ENCODE measurements around the gene CMTM6.
"Not testable (repeated sequence)": the region's sequence is repeated elsewhere in the genome, so short reads cannot be mapped to it uniquely, and the experiment has no call there.

Gene CMTM6

GRCh38 chr3:32498992-32499391, 3.7 kb downstream of the CMTM6 start:
- no peak for DNase-seq

- no peak for DNase-seq
Measured at GRCh38 chr3:32498252-32498651, 4.4 kb downstream of the CMTM6 start.

DNA sequence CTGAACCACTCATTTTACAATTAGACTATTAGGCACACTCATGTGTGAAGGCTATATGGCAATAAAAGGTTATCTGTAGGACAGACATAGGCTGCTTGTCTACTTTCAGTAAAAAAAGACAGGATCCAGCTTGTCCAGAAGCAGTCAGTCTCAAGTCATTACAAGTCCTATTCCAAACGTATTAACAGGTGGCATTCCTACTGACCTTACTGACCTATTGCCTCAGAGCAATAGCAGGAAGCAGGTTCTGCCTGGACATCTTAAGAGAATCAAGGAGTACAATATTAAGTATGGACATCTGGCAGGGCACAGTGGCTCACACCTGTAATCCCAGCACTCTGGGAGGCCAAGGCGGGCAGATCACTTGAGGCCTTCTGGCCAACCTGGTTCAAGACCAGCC, 7.0 kb downstream of the CMTM6 start:
- DNase-seq: no peak

DNA sequence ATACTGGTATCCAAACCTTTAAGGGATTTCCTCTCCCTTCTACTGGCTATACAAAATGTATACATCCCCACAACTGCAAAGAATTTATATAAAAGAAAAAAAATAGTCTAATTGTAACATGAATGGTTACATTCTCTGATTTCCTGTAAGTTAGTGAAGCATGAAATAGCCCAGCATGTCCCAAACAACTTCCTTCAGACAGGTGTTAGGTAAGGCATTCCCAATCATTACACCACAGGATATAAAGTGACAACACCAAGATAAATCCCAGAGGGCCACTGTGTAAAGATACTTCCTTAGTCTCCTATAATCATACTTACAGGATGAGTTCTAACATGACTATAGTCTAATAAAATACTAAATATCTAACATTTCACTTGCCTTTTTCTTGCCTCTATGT, 7.6 kb downstream of the CMTM6 start:
- DNase-seq: no peak

DNA sequence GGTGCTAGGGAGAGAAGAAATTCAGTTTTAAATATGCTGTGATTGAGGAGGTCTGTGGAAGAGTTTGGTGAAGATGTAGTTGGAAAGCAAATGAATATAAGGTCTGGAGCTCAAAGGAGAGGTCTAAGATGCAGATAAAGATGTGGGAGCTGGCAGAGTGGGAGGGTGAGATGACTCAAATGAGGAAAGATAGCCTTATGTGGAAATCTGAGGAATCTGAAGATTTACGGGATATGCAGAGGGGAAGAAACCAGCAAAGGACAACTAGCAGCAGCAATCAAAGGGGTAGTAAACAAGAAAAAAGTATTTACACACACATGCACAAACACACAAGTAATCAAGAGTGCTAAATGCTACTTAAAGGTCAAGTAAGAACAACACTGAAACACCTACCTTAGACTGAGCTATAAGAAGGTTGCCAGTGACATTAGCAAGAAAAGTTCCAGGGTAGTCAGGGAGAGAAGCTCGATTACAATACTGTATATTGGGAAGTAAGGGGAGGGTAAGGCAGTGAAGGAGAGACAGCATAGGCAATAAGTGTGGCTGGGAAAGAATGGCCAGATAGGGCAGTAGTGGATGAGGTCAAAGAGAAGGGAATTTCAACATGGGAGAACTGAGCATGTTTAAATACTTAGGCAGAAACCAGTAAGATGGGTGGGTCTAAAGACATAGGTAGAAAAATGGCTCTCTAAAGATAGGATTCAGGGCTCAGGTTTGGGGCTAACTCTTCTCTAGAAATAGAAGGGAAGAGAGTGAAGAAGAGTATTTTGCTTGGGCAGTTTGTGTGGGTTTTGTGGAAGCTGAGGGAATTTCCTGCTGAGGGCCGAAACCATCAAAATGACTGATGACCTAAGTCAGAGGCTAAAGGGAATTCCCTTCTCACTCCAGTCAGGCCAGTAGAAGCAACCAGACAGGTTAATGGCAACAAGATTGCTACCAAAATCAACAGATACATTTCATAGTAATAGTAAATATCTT, 8.9 kb downstream of the CMTM6 start:
- no peak for DNase-seq

GRCh38 chr3:32492684-32493436, 9.8 kb downstream of the CMTM6 start:
- no peak for DNase-seq

- no peak for DNase-seq
Measured at GRCh38 chr3:32488474-32489008, 14.1 kb downstream of the CMTM6 start.

GRCh38 chr3:32487781-32488473, 14.7 kb downstream of the CMTM6 start:
- DNase-seq: no peak

DNA sequence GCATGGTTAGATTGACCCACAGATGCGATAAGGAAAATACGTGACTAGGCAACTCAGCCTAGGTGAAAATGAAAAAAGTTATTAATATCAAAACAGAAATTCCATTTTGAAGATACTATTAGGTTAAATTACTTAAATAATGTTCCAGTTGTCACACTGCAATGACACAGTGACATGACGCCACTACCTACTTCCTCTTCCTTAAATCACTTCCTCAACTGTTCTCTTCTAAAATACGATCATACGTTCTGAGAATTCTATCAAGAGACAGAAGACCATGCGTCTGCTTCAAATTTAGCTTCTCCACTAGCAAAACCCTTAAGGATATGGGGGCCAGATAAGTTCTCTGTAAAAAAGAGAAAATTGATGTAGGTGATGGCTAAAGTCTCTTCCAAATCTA, 18.2 kb downstream of the CMTM6 start:
- no peak for DNase-seq

GRCh38 chr3:32483772-32484171, 18.9 kb downstream of the CMTM6 start:
- DNase-seq: no peak

GRCh38 chr3:32482693-32483092, 20.0 kb downstream of the CMTM6 start:
- no peak for DNase-seq

- DNase-seq: no peak
Measured at GRCh38 chr3:32481791-32482631, 20.6 kb downstream of the CMTM6 start.

GRCh38 chr3:32480604-32481003, 22.0 kb downstream of the CMTM6 start:
- DNase-seq: no peak

DNA sequence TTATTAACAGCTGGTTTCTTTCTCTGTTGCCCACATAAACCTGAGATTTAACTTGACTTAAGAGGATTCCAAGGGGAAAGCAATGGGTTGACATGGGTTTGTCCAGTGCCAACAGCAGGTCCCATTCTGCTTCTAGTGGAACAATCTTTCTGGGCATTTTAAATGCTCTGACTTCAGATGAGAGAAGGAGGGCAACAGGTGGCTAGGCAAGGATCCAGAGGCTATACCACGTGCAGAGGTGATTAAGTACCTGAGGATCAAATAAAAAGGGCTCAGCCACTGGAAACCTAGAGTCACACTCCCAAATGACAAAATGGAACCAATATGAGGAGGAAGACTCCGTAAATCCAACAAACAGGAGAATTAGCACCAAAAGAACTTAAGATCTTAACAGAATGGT, 28.5 kb downstream of the CMTM6 start:
- no peak for DNase-seq

GRCh38 chr3:32472151-32472550, 30.5 kb downstream of the CMTM6 start:
- DNase-seq: not testable (repeated sequence)

GRCh38 chr3:32471246-32471645, 31.4 kb downstream of the CMTM6 start:
- no peak for DNase-seq

GRCh38 chr3:32470362-32470761, 32.3 kb downstream of the CMTM6 start:
- DNase-seq: no peak

- DNase-seq: no peak
Measured at GRCh38 chr3:32469151-32469874, 33.3 kb downstream of the CMTM6 start.

DNA sequence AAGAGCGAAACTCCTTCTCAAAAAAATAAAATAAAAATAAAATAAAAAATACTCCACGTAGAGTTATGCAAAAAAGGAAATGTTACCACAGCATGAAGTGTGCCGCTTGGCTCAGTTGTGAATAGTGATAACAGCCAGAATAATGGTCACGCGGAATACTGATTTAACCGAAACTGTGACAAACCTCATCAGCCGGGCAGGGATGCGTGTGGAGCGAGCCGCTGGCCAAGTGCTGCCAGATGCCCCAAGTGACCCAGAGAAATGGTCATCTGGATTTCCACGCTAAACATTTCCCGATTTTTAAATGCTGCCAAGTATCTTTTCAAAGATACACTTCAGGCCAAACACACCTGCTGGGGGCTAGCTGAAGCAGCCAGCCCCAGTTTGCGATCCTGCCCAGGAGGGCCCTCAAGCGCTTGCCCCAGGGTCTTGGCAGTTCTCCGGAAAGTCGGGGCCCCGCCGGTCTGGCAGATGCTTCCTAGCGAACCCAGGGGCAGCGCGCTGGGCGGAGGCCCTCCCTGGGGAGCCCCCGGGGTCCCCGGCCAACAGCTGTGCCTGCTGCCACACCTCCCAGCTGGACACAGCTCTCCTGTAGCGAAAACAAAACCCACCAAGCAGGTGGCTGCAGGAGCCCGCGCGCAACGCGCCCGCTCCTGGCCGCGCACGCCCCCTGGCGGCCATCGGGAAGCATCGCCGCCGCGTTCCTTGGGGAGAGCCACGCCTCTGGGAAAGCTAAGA, 35.1 kb downstream of the CMTM6 start:
- peak; percentile 85 for DNase-seq

DNA sequence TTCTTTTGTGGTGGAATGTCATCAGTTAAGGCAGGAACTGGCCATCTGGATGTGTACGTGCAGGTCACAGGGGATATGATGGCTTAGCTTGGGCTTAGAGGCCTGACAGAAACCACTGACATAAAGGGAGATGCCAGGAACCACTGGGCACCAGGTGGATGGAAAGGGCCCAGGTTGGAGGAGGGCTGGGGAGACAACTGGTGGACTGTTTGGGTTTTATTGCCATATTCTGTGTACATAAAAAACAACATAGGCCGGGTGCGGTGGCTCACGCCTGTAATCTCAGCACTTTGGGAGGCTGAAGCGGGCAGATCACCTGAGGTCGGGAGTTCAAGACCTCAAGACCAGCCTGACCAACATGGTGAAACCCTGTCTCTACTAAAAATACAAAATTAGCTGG, 35.8 kb downstream of the CMTM6 start:
- DNase-seq: peak; percentile 35

- DNase-seq: not testable (repeated sequence)
Measured at GRCh38 chr3:32464726-32465125, 37.9 kb downstream of the CMTM6 start.

Data from islet precursor cell (in vitro differentiated cells).